Measurements from ENCODE around the gene HMGCL.
A peak's percentile ranks its signal among the peaks of the same experiment; 100 is the strongest.

GRCh38 chr1:23772049-23772853 is 53.0 kb downstream of the HMGCL start:
- TF ChIP-seq CTCF (IDR thresholded peaks at IDR 0.05) (peak; percentile 83), EZH2 (IDR thresholded peaks at IDR 0.05) (no peak)

All from neural progenitor cell (in vitro differentiated cells).